ENCODE data around the gene SAA2. TPM values are rescaled to one million over a fixed set of nuclear protein-coding genes. Genes with fewer than 3 reads are reported as not detected.

Gene SAA2
- polyA plus RNA-seq, 5 donors = 0.10 to 0.24 (median 0.18) TPM; not detected in 2

- DNase-seq = no peak
Observed at GRCh38 chr11:18196532-18196931, 51.9 kb downstream of the SAA2 start.

Other genes with a start within 250 kb of the SAA2 start
- 10 to 100 TPM; 16.1 to 20.6 (median 17.9) TPM for gene SERGEF, start 235.6 kb downstream of the SAA2 start, polyA plus RNA-seq (ENCODE audit: insufficient read depth in 1 of 5, insufficient read length in 5 of 5, low replicate concordance in 1 of 5)
- gene TPH1, start 202.4 kb downstream of the SAA2 start, polyA plus RNA-seq (ENCODE audit: insufficient read depth in 1 of 5, insufficient read length in 5 of 5, low replicate concordance in 1 of 5) = 1 to 10 TPM; 1.3 to 2.8 (median 2.4) TPM
- gene SAAL1, start 142.6 kb downstream of the SAA2 start, polyA plus RNA-seq (ENCODE audit: insufficient read depth in 1 of 5, insufficient read length in 5 of 5, low replicate concordance in 1 of 5) = 10 to 100 TPM; 29.5 to 44.7 (median 37.5) TPM
- not detected for gene MRGPRX3, start 116.1 kb downstream of the SAA2 start, polyA plus RNA-seq (ENCODE audit: insufficient read depth in 1 of 5, insufficient read length in 5 of 5, low replicate concordance in 1 of 5)
- not detected for gene MRGPRX4, start 75.8 kb downstream of the SAA2 start, polyA plus RNA-seq (ENCODE audit: insufficient read depth in 1 of 5, insufficient read length in 5 of 5, low replicate concordance in 1 of 5)
- under 1 TPM in 1 of 5 donors, not detected in 4; 0.25 TPM for gene SAA4, start 11.9 kb downstream of the SAA2 start, polyA plus RNA-seq (ENCODE audit: insufficient read depth in 1 of 5, insufficient read length in 5 of 5, low replicate concordance in 1 of 5)
- not detected for gene SAA1, start 17.6 kb upstream of the SAA2 start, polyA plus RNA-seq (ENCODE audit: insufficient read depth in 1 of 5, insufficient read length in 5 of 5, low replicate concordance in 1 of 5)
- 10 to 100 TPM; 14.9 to 26.9 (median 21.6) TPM for gene HPS5, start 73.5 kb upstream of the SAA2 start, polyA plus RNA-seq (ENCODE audit: insufficient read depth in 1 of 5, insufficient read length in 5 of 5, low replicate concordance in 1 of 5)
- 10 to 100 TPM; 48.3 to 76.9 (median 68.6) TPM for gene GTF2H1, start 73.9 kb upstream of the SAA2 start, polyA plus RNA-seq (ENCODE audit: insufficient read depth in 1 of 5, insufficient read length in 5 of 5, low replicate concordance in 1 of 5)
- 100 to 1,000 TPM; 282 to 426 (median 384) TPM for gene LDHA, start 145.9 kb upstream of the SAA2 start, polyA plus RNA-seq (ENCODE audit: insufficient read depth in 1 of 5, insufficient read length in 5 of 5, low replicate concordance in 1 of 5)
- 1 to 10 TPM in 1 of 5 donors, under 1 TPM in 1, not detected in 3; 0.05 to 1.4 TPM for gene LDHC, start 163.7 kb upstream of the SAA2 start, polyA plus RNA-seq (ENCODE audit: insufficient read depth in 1 of 5, insufficient read length in 5 of 5, low replicate concordance in 1 of 5)
- 1 to 10 TPM in 2 of 5 donors, under 1 TPM in 3; 0.27 to 1.2 (median 0.69) TPM for gene LDHAL6A, start 207.2 kb upstream of the SAA2 start, polyA plus RNA-seq (ENCODE audit: insufficient read depth in 1 of 5, insufficient read length in 5 of 5, low replicate concordance in 1 of 5)

Data from right lung (tissue), 5 donors.